NCI-H2029 (cell line): ENCODE results near the gene RALA.
"Not testable (repeated sequence)": the region's sequence is repeated elsewhere in the genome, so short reads cannot be mapped to it uniquely, and the experiment has no call there.

Experiments
- DNase-seq: peaks from one replicate; lab custom pipeline; 2025; lab: John Stamatoyannopoulos, UW

Gene RALA

DNA sequence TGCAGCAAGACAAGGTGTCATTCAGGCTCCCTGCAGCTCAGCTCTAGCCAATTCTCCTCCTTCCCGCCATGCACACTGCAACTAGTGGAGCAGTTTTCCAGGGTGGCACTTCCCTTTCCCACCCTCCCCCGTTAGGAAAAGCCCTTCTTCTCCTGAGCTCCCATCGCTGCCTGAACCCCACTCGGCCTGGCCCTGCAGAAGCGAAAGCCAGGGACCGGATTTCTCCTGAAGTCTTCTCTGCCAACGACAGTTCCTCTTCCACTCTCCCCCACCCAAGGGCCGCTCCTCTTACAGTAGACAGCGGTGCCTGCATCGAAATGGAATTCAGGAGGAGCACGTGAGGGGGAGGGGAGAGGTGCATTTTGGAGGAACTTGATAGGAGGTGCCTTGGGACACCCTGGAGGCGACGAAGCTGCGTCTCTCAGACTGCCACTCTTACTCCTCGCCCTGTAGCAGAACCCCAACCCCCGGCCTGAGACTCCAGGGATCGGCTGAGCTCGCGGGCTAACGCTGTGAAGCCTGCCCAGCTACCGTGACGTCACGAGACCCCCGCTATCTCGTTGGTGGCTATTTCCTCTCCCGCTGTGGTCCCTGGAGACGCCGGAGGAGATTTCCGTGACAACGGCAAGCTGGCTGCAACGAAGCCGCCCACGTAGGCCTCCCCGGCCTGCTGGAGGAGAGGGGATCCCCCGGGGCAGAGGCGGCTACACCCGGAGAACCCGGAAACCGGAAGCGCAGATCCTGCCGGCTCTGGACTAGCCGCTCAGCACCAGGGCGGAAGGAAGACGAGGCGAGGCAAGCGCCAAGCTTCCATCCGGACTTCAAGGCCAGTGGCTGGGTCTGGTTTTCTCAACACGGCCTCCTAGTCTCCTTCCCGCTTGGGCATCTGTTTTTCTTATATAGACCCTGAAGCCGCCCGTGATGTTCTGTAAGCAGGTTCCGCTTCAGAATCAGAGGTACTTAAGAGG lies 109.7 kb downstream of the RALA start:
- DNase-seq: peak; percentile 79

DNA sequence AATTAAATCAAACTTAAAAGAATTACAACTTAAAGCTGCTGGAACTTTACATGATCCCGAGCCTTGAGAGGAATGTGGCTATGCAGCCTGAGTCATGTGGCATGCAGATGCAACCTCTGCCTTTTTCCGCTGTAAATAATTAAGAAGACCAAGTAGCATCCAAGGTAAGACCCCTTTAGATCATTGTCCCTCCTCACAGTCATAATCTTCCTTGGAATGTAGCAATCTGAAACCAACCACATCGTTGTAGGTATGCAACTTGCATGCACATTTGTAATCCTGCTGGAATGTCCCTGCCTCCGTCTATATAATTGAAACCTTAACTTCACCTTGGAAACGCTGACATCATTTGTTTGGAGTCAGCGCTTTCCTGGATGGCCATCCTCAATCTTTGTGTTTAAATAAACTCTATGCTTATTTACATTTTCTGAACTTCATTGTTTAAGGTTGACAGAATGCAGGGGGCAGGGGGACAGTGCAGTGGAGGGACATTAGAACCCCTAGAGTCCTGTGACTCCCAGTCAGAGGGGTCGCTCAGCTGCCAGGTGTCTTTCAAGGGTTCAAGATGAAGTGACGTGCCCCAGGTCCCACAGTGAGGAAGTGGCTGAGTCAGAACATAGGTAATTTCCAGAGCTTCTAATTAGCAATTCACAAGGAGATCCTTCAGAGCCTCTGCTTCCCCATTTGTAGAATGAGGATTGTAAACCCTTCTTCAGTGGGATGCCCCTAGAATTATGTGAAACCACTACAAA lies 110.7 kb downstream of the RALA start:
- DNase-seq: peak; percentile 20

GRCh38 chr7:39734633-39735004 lies 111.2 kb downstream of the RALA start:
- no peak for DNase-seq

DNA sequence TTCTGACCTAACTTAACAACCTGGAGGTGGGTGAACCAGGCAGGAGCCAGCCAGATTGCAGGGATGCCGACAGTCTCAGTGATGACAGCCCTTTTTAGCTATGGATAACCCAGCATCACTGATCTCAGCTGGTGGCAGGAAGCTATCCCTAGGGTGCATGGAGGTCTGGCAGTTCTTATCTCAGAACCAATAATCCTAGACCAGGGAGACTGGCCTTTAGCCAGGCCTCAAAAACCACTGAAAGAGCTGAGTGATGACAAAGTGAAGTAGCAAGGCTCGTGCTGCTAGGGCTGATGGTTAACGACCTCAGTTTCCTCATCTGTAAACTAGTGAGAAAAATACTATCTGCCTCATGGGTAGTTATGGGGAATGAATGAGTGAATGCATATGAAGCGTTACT lies 112.5 kb downstream of the RALA start:
- no peak for DNase-seq

- peak; percentile 72 for DNase-seq
Observed at GRCh38 chr7:39741942-39742623, 118.7 kb downstream of the RALA start.

DNA sequence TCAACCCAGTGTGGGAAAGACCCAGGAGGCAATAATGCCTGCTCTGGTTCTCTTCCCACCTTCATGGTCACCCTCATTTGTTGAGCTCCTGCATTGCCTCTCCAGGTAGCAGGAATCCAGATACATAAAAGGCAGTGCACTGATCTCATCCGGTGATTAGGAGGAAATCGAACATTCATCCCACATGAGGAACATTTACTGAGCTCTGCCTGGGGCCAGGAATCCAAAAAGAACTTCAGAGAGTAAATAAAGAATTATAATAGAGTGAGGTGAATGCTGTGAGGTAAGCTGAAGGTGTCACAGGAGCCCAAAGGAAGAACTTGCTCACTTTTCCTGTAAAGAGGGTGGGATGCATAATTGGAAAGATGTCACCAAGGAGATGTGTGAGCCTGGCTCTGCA lies 121.2 kb downstream of the RALA start:
- DNase-seq: no peak

DNA sequence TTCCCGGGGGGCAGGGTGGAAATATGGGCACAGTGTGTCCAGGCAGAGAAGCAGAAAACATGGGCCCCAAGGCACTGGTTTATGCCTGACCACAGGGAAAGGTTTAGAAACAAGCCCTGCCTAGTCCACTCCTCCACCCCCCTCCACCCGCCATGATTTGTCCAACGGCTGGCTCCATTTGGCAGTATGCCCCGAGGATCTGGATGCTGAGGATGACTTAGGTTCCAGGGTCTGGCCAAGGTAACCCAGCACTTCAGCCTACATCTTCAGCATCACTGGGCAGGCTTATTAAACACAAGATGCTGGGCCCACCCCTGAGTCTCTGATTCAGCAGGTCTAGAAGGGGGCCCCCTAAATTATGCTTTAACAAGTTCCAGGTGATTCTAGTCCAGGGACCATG lies 121.9 kb downstream of the RALA start:
- DNase-seq: no peak

GRCh38 chr7:39746103-39746819 lies 122.9 kb downstream of the RALA start:
- DNase-seq: peak; percentile 62

GRCh38 chr7:39749177-39749576 lies 125.8 kb downstream of the RALA start:
- DNase-seq: no peak

GRCh38 chr7:39749717-39750116 lies 126.3 kb downstream of the RALA start:
- DNase-seq: no peak

DNA sequence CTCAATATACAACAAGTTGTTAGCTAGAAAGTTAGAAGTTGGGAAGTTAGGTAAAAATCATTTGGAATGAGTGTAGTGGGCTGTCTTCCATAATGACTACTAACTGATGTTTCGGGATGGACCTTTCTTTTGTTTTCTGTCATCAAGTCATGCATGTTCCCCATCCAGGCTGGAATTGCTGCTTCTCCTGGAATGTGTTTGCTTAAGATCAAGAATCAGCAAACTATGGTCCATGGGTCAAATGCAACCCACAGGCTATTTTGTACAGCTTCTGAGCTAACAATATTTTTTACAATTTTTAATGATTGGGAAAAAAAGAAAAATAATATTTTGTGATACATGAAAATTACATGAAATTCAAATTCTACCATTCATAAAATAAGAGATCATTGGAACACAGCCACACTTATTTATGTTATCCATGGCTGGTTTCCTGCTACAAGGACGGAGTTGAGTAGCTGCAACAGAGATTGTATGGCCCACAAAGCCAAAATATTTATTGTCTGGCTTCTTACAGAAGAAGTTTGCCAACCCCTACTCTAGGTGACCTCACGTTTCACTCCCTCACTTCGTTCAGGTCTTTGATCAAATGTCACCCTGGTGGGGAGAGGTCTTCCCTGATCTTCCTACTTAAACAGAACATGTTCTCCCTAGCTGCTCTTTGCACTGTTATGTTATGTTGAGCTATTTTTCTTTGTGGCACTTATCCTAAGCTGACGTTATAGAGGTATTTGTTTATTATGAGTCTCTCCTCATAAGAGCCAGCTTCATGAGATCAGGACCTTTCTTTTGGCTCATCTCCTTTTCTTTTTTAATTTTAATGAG lies 127.1 kb downstream of the RALA start:
- no peak for DNase-seq

DNA sequence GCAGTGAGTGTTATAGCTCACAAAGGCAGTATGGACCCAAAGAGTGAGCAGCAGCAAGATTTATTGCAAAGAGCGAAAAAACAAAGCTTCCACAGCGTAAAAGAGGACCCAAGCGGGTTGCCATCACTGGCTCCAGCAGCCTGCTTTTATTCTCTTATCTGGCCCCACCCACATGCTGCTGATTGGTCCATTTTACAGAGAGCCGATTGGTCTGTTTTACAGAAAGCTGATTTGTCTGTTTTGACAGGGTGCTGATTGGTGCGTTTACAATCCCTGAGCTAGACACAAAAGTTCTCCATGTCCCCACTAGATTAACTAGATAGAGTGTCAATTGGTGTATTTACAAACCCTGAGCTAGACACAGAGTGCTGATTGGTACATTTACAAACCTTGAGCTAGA lies 129.9 kb downstream of the RALA start:
- not testable (repeated sequence) for DNase-seq

DNA sequence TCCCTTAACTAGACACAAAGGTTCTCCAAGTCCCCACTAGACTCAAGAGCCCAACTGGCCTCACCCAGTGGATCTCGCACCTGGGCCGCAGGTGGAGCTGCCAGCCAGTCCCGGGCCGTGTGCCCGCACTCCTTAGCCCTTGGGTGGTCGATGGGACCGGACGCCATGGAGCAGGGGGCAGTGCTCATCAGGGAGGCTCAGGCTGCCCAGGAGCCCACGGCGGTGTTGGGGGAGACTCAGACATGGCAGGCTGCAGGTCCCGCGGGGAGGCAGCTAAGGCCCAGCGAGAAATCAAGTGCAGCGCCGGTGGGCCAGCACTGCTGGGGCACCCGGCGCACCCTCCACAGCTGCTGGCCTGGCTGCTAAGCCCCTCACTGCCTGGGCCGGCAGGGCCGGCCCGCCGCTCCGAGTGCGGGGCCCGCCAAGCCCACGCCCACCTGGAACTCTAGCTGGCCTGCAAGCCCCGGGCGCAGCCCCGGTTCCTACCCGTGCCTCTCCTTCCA lies 130.5 kb downstream of the RALA start:
- no peak for DNase-seq

DNA sequence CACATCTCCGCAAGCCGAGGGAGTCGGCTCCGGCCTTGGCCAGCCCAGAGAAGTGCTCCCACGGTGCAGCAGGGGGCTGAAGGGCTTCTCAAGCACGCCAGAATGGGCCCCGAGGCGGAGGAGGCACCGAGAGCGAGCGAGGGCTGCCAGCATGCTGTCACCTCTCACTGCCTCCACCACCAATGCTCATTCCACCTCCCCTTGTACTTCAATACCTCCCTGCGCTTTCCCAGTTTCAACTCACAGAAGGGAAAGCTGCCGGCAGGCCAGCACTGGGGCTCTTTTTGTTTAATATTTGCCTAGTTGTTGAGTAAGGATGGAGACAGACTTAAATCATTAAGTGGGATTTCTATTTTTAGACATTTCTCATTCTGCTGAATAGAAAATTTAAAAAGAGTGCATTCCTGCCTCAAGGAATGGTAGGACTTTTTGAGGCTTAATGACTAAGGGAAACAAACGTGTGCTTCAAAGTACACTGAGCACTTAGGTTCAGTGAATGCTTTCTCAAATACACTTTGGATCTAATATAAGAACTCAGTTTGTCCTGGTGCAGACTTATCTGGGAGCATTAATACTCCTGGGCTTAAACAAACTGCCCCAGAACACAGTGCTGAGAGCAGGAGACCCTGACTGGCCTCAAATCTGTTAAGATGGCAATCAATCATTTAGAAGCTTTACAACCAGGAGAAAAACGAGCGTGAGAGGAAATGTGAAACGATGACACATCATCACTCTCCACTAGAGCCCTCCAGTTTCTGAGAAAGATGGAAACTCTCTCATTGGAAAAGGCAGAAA lies 131.2 kb downstream of the RALA start:
- DNase-seq: no peak

DNA sequence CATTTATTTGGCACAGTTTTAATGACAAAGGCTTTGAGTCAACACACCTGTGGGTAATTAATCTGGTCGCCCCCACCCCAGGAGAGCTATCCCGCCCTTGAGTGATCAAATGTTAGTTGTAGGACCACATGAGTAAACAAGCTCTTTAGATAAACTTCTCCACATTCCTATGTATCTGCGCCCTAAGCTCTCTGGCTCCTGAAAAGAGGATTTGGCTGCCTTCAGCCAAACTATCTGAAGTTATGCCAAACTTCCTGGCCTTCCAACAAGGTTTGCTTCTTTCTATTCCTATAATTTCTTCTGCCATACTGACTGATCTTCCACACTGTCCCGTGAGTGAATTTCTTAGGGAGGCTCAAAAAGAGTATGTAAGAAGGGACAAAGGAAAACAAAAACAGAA lies 134.2 kb downstream of the RALA start:
- no peak for DNase-seq
